Neutrophil (primary cell): ENCODE data around the gene RNF220.

Experiments
- H3K27ac ChIP-seq: fragments of 200-600 bp; sonication (generic); 2 replicates; pipeline ENCODE4 v1.5.1; 2016; ENCODE audit warnings: mild to moderate bottlenecking, moderate library complexity
- H3K27me3 ChIP-seq: fragments of 200-600 bp; sonication (generic); 2 replicates; pipeline ENCODE4 v1.6.0; 2016; ENCODE audit warnings: mild to moderate bottlenecking
- H3K36me3 ChIP-seq: fragments of 200-600 bp; sonication (generic); 2 replicates; pipeline ENCODE4 v1.5.1; 2017
- H3K4me1 ChIP-seq, 2 experiments: fragments of 200-600 bp in 1 of 2; sonication (generic) in 1 of 2; 1 replicate in 1 of 2; 2 replicates in 1 of 2; pipeline versions ENCODE4 v1.5.1 to v1.6.1; 2013 to 2016; ENCODE audit warnings: low read depth in 1 of 2, low read length in 1 of 2, mild to moderate bottlenecking in 1 of 2, moderate library complexity in 1 of 2; ENCODE audit not compliant: control insufficient read depth in 1 of 2, insufficient read depth in 1 of 2
- H3K4me3 ChIP-seq, 2 experiments: fragments of 200-600 bp in 1 of 2; sonication (generic) in 1 of 2; 1 replicate in 1 of 2; 2 replicates in 1 of 2; pipeline ENCODE4 v1.5.1; 2013 to 2016; ENCODE audit warnings: low read depth in 1 of 2, low read length in 1 of 2, mild to moderate bottlenecking in 1 of 2, moderate library complexity in 1 of 2
- H3K9me3 ChIP-seq: fragments of 200-600 bp; sonication (generic); 2 replicates; pipeline ENCODE4 v1.5.1; 2016
- CTCF ChIP-seq: fragments of 200-600 bp; sonication (generic); IDR thresholded peaks from 2 replicates; pipeline ENCODE4 v1.5.1; 2016; ENCODE audit warnings: antibody characterized with exemption

RNF220 gene

DNA sequence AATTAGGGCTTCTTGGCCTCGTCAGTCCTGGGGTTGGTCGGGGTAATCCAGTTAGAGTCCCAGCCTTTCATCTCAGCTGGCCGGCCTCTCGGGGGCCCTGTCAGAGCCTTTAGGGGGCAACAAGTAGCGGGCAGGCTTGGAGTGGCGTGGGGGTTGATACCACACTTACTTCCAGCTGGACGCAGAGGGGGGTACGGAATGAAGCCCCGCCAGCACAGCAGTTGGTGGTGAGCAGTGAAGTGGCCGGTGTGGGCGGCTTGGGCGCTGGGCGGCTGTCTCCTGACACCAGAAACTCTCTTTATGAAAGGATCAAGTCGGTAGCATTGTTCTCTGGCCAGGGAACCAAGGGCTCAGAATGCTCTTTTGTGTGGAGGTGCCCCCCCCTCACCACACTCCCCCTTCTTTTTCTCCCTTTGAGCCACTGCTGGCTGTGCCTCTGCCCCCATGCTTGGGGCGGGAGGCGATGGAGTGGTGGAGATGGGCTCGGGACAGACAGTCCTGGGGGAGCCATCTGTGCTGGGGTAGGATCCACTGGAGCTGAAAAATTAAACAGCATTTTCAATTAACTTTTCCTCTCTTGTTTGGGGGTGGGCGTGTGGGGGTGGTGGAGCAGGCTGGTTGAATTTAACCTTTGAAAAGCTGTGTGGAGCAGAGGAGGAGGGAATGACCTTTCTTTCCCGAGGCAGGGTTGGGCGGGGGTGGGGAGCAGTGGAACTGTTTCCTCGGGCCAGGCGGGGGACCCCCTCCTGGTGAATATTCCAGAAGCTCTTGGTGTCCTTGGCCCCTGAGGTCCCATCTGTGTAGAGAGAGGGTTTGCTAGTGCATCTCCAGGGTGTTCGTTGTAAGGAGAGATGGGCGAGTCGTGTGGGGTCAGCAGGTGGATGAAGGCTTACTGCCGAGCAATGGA lies 102.7 kb downstream of the RNF220 start:
- no peaks in the 10 kb centered on the region for H3K36me3 ChIP-seq
- no peak for TF ChIP-seq CTCF
- no peaks in the 10 kb centered on the region for H3K27me3 ChIP-seq
- no peak overlapping the region for H3K4me3 ChIP-seq
- H3K4me1 ChIP-seq: peaks cover 22 to 30% of the 10 kb centered on the region in 2 experiments
- H3K27ac ChIP-seq: no peak overlapping the region
- H3K9me3 ChIP-seq: no peaks in the 10 kb centered on the region

DNA sequence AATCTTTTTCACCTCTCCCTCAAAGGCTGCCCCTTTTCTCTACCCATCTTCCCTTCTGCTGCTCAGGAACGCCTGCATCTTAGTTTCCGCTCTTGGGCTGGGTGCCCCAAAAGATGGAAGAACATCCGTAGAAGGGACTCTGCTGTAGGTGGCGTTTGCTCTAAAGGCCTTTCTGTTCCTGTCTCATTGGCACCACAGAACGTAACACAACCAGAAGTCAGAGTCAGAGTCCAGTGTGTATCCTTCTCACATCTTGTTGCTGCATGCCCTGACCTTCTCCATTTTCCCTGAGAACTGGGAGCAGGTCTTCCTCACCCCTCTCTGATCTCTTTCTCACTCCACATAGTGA lies 103.3 kb downstream of the RNF220 start:
- Histone ChIP-seq H3K36me3 (no peaks in the 10 kb centered on the region), H3K4me3 (no peak overlapping the region), H3K27ac (no peak overlapping the region), H3K4me1 (peaks cover 22 to 30% of the 10 kb centered on the region in 2 experiments), H3K27me3 (no peaks in the 10 kb centered on the region), H3K9me3 (no peaks in the 10 kb centered on the region)
- no peak for TF ChIP-seq CTCF

- Histone ChIP-seq H3K27ac (peak overlapping the region; percentile 67), H3K4me3 (no peak overlapping the region), H3K9me3 (no peaks in the 10 kb centered on the region), H3K36me3 (no peaks in the 10 kb centered on the region), H3K4me1 (peaks cover 22 to 30% of the 10 kb centered on the region in 2 experiments), H3K27me3 (no peaks in the 10 kb centered on the region)
- TF ChIP-seq CTCF: no peak
Measured at GRCh38 chr1:44511363-44511762, 106.3 kb downstream of the RNF220 start.

DNA sequence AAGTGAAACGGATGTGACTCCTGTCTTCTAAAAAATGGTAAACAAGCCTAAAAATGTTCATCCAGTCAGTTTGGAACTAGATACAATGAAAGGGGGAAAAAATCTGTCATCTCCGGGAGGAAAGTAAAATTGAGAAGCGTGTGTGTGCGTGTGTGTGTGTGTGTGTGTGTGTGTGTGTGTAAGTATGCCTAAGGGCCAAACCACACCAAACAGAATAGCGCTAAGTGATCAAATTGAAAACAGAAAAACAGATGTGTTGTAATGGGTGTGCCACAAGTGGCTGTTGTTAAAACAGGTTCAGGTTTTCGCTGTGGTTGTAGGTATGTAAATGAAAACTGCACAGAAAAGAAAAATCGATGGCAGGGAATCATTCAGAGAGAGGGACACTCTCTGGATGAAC lies 106.7 kb downstream of the RNF220 start:
- Histone ChIP-seq H3K36me3 (no peaks in the 10 kb centered on the region), H3K4me1 (peaks cover 22 to 31% of the 10 kb centered on the region in 2 experiments), H3K4me3 (no peak overlapping the region), H3K9me3 (no peaks in the 10 kb centered on the region), H3K27ac (peak overlapping the region; percentile 67), H3K27me3 (no peaks in the 10 kb centered on the region)
- TF ChIP-seq CTCF: no peak

- Histone ChIP-seq H3K27me3 (no peaks in the 10 kb centered on the region), H3K9me3 (no peaks in the 10 kb centered on the region), H3K27ac (no peak overlapping the region), H3K4me3 (no peak overlapping the region), H3K36me3 (no peaks in the 10 kb centered on the region), H3K4me1 (peaks cover 22 to 33% of the 10 kb centered on the region in 2 experiments)
- TF ChIP-seq CTCF: no peak
Measured at GRCh38 chr1:44512313-44512885, 107.3 kb downstream of the RNF220 start.
